Chondrocyte (in vitro differentiated cells): ENCODE data around the gene NFKBIZ. TPM values are rescaled to one million over a fixed set of nuclear protein-coding genes. Genes with fewer than 3 reads are reported as not detected.

Experiments
- DNase-seq: peaks from one replicate; pipeline ENCODE4 v3.0.0; 2021; ENCODE audit warnings: mixed read lengths, low spot score
- H3K27ac Mint-ChIP-seq: one replicate; pipeline ENCODE4 v1.8.0; 2021; ENCODE audit warnings: mild to moderate bottlenecking, moderate library complexity, mixed read lengths; ENCODE audit not compliant: unreplicated experiment
- H3K27me3 Mint-ChIP-seq: 2 replicates; pipeline ENCODE4 v1.8.0; 2021; ENCODE audit warnings: low read depth, mixed read lengths
- H3K36me3 Mint-ChIP-seq: 2 replicates; pipeline ENCODE4 v1.8.0; 2021; ENCODE audit warnings: low read depth, mixed read lengths
- H3K4me1 Mint-ChIP-seq: 2 replicates; pipeline ENCODE4 v1.8.0; 2021; ENCODE audit warnings: low read depth, mild to moderate bottlenecking, mixed read lengths
- H3K4me3 Mint-ChIP-seq: one replicate; pipeline ENCODE4 v1.8.0; 2021; ENCODE audit warnings: mild to moderate bottlenecking, moderate library complexity, mixed read lengths; ENCODE audit not compliant: unreplicated experiment
- H3K9me3 Mint-ChIP-seq: 2 replicates; pipeline ENCODE4 v1.8.0; 2021; ENCODE audit warnings: low read depth, mixed read lengths
- CTCF ChIP-seq: fragments of 200-600 bp; sonication (generic); IDR thresholded peaks from 2 replicates; pipeline ENCODE4 v1.5.0; 2021; ENCODE audit warnings: antibody characterized with exemption, mild to moderate bottlenecking, moderate library complexity
- total RNA-seq: library from RNA; stranded (reverse); gene quantifications from 3 replicates; pipeline ENCODE4 v1.2.1, GENCODE V29; 2021

The NFKBIZ gene
- total RNA-seq, 1 donor from 2014 or later, result 18.9 TPM

GRCh38 chr3:101888653-101889052 lies 39.3 kb downstream of the NFKBIZ start:
- no peaks in the 10 kb centered on the region for H3K4me1 Mint-ChIP-seq
- H3K27ac Mint-ChIP-seq, result no peak overlapping the region
- peaks cover 2% of the 10 kb centered on the region for H3K9me3 Mint-ChIP-seq
- no peak for DNase-seq
- H3K36me3 Mint-ChIP-seq, result no peaks in the 10 kb centered on the region
- H3K4me3 Mint-ChIP-seq, result no peak overlapping the region
- no peak for TF ChIP-seq CTCF
- no peaks in the 10 kb centered on the region for H3K27me3 Mint-ChIP-seq

- Mint-ChIP-seq H3K36me3 (no peaks in the 10 kb centered on the region), H3K27me3 (no peaks in the 10 kb centered on the region), H3K4me3 (no peak overlapping the region), H3K27ac (no peak overlapping the region), H3K9me3 (peaks cover 7% of the 10 kb centered on the region), H3K4me1 (no peaks in the 10 kb centered on the region)
- no peak for TF ChIP-seq CTCF
- DNase-seq, result no peak
These were observed 41.4 kb downstream of the NFKBIZ start for GRCh38 chr3:101890716-101891115.

GRCh38 chr3:101892648-101893047 lies 43.3 kb downstream of the NFKBIZ start:
- Mint-ChIP-seq H3K27ac (no peak overlapping the region), H3K9me3 (peaks cover 5% of the 10 kb centered on the region), H3K27me3 (no peaks in the 10 kb centered on the region), H3K36me3 (no peaks in the 10 kb centered on the region), H3K4me1 (peaks cover 3% of the 10 kb centered on the region), H3K4me3 (no peak overlapping the region)
- TF ChIP-seq CTCF, result no peak
- no peak for DNase-seq

GRCh38 chr3:101896083-101896757 lies 46.9 kb downstream of the NFKBIZ start:
- no peaks in the 10 kb centered on the region for H3K36me3 Mint-ChIP-seq
- no peak for TF ChIP-seq CTCF
- H3K4me3 Mint-ChIP-seq, result no peak overlapping the region
- H3K9me3 Mint-ChIP-seq, result peaks cover 5% of the 10 kb centered on the region
- H3K27ac Mint-ChIP-seq, result no peak overlapping the region
- H3K4me1 Mint-ChIP-seq, result peaks cover 3% of the 10 kb centered on the region
- no peak for DNase-seq
- no peaks in the 10 kb centered on the region for H3K27me3 Mint-ChIP-seq

- no peaks in the 10 kb centered on the region for H3K36me3 Mint-ChIP-seq
- H3K4me3 Mint-ChIP-seq, result no peak overlapping the region
- H3K4me1 Mint-ChIP-seq, result peaks cover 5% of the 10 kb centered on the region
- H3K27ac Mint-ChIP-seq, result no peak overlapping the region
- peaks cover 5% of the 10 kb centered on the region for H3K9me3 Mint-ChIP-seq
- no peaks in the 10 kb centered on the region for H3K27me3 Mint-ChIP-seq
- DNase-seq, result no peak
- TF ChIP-seq CTCF, result no peak
These were observed 47.7 kb downstream of the NFKBIZ start for GRCh38 chr3:101897013-101897412.
